Measurements from ENCODE around the gene BARHL1.
A peak's percentile ranks its signal among the peaks of the same experiment; 100 is the strongest.

The BARHL1 gene

DNA sequence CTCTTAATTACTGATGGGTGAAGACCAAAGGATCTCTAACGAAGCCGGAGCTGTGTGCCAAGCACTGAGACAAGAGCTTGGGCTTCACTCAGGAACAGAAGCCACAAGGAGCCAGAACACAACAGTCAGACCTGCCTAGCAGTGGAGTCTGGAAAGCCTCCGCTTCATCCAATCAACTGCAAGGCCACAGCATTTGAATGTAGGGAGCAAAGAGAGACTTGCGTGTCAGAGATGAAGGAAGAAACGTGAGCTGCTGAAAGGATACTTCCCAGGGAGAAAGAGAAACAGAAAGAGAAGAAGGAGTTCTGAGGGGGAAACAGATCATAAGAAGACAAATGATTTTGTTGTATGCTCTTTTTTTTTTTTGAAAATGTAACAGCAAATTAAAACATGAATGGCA lies 43.9 kb downstream of the BARHL1 start:
- DNase-seq = no peak

DNA sequence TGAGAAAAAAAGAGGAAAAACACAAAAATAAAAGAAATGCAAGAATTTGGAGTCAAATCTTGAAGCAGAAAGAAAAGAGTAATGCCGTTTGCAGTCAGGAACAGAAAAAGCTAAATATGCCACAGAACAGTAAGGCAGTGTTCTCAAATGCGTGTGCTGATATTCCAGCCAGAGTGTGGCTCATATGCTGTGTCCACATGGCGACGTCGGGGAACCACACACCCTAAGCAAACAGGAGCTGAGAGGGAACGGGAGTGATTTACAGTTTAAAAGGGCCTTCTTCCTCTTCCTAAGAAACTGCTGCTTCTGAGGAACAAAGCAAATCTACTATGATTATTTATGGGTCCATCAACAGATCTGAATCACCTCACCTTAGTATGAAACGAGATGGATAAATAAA lies 44.7 kb downstream of the BARHL1 start:
- no peak for DNase-seq

DNA sequence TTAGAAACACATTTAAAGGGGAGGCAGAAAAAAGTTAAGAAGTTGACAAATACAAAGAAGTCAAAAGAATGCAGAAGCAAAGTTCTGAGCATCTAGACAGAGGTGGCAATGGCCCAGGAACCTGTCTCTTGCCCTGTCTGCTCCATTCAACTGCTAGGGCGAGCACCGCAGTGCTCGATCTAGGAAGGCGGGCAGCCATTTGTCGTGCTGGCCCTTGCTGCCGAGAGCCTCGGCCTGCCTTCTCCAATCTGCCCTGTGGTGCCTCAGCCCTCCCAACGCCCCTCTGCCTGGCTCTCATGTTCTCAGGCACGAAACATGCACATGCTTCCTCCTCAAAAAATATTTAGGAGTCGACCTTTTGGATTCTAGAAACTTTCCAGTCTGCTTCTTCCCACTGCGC lies 45.2 kb downstream of the BARHL1 start:
- DNase-seq = no peak

DNA sequence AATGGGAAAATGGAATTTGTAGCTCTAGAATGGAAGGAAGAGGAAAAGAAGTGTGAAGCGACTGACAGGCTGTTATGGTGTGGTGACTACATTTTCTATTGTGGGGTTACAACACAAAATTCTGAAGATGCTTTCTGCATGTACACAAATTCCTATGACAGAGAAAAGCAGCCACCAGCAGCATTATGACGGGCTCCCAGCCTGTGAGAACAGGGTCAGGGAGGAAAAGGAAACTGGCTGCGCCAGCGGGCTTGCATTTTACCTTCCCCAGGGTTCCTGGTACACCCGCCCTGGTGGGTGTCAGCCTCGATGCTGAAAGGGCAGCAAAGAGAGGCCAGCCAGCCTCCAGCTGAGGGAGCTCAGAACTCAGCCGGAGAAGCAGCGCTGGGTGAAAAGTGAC lies 46.3 kb downstream of the BARHL1 start:
- no peak for DNase-seq

DNA sequence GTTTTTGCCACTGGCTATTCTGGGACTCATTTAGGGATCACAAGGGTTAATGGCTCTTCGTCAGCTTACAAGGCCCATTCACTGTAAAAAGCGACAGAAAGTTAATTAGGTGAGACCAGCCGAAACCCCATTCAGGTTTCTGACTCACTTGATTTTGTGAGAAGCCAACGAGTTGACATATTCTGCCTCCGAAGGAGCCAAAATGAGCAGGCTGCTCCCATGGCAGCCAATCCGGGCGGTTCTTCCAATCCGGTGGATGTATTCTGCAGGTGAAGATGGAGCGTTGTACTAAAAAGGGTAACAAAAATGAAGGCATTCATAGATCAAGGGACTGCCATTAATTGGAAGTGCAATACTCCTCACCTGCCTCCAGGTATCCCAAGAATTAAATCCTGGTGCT lies 47.7 kb downstream of the BARHL1 start:
- DNase-seq = peak; percentile 22

DNA sequence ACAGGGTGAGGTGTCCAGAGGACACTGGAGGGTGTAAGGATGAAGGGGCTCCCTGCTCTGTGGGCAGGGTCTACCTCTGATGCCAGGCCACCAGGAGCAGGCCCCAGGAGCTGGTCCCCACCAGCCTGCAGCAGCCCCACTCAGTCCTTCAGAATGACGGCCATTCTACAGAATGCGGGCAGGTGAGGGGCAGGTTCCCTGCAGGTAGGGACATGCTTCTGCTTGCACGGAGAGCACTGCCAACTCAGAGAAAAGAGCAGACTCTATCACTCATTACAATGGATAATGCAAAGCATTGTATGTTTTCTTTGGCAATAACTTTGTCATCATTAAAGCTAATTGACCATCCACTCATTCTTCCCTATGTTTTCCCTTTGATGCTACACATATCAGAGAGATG lies 48.4 kb downstream of the BARHL1 start:
- no peak for DNase-seq

DNA sequence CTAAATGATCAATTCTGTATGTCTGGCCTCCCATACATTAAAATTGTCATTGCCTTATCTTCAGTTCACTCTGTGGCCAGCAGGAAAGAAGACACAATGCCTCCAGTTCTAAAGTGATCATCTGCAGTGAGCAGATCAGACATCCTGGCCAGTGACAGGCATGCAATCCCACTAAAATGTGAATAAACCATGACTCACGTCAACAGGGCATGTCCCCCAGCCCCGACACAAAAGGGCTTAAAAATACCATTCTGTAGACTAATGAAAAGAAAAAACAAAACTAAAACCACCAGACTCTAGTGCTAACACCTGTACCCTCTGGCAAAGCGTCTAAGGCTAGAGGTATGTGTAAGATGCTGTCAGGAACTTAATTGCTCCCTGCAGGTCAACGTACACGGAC lies 48.9 kb downstream of the BARHL1 start:
- no peak for DNase-seq

DNA sequence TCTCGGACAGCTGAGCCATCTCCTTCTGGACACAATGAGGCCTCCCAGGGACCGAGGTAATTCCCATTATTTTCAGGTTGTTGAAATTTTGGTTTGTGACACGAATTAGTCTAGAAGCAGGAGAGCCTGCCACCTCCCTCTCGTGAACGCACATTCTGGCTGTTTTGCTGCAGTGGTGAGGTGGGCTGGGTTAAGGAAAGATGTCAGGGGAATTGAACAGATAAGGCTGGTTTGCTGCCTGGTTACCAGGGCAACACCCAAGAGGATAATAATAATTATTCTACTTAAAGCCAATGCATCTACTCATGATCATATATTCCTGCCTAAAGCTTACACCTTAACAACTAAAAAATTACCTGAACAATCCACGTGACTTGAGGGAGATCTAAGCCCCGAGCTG lies 49.3 kb downstream of the BARHL1 start:
- DNase-seq = no peak

DNA sequence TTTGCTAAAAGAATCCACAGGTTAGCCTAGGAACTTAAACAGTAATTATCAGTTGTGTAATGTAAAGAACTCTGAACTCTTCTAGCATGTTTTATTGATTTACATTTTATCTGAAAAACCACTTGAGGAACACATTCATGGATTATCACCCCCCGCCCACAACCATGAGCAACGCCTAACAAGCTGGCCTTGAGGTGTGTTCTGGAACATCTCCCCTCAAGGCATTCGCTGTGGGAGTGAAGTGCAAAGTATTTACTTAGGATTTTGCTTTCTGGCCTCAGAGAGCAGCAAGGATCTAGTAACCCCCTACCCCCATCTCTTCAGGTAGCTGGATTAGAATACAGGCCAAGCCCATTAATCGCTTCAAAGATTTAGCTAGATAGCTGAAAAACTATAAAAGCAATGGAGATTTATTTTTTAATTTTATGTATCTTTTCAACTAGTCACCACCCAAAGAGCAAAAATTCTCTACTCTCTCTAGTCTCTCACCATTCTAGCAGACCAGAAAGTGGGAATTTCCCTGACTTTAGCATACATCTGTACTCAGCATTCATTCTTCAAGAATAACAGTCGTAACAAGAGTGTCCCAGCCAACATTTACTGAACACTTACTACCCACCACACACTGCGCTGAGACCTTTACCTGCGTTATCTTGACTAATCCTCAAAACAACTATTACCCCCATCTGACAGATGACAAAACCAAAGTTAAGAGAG lies 50.2 kb downstream of the BARHL1 start:
- no peak for DNase-seq

DNA sequence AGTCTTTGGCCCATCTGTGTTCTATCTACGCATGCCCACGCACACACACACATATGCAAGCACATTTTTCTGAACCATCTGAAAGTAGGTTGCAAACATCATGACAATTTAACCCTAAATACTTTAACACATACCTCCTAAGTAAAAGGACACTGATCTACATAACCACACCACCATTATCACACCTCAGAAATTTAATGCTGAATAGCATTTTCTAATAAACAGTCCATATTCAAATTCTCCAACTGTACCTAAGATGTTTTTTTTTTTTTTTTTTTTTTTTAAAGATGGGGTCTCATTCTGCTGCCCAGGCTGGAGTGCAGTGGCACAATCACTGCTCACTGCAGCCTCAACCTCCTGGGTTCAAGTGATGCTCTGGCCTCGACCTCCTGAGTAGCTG lies 51.9 kb downstream of the BARHL1 start:
- no peak for DNase-seq

DNA sequence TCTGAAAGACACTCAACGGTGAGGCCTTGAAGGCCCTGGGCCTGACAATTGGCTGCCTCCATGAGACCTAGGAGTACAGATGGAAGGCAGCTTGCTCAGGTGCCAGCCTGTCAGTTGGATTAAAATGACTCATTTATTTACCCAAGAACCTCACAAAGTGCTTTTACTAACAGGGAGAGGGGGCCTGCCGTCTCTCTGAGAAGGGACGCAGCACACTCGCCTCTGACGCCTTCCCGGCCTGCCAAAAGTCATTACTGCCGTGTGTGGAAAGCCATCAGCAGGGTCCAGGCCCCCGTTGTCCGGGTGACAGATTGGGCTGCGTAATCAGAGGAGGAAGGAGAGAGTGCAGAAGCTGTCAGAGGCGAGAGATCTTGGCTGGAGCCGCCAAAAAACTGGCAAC lies 54.9 kb downstream of the BARHL1 start:
- DNase-seq = peak; percentile 76

DNA sequence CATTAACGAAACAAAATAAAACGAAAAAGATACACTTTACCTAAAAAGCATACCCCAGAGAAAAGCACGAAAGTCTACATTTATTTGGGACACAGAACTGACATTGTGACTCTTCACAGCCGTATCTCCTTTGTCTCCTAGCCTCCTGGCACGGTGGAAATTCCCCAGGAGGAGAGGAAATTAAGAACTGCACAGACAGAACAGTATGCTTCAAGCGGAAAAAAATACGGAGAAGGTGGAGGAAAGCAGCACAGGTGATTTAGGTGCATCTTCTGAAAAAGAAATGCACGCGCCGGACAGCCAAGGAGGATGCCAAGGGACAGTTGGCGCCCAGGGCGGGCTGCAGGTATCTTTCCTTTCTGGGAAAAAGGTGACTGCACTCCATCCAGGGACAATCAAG lies 55.4 kb downstream of the BARHL1 start:
- peak; percentile 34 for DNase-seq

DNA sequence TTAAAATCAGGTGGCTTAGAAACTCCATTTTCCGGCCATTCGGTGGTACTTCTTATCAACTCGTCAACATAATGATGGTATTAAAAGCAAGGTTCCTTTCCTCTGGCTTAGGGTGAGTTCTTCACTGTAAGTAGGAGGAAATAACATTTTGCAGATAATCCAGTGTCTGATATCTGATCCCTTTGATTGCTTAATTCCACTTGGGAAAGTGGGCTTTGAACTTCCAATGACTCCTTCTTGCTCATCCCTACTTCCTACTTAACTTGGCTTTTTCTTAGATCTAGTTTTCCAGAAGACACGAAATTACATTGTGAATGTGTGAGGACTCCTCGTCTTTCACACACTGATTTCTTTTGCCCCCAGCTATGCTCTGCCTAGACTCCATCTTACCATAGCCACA lies 55.8 kb downstream of the BARHL1 start:
- DNase-seq = no peak

DNA sequence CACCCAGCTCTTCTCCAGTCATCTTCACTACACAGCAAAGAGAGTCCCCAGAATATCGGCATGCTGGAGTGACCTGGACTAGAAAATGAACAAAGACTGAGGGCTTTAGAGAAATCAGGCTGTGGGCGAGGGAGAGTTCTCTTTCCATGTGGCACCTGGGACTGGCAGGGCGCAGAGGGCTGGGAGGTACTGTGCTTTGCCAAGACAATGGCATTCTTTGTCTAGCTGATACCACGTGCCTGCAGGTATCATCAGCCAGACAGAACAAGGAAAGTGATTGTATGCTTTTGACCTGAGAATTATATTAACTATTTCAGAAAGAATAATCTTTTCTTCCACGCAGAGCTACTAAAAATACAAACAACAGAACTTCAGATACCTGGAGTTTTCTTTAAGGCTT lies 56.9 kb downstream of the BARHL1 start:
- DNase-seq = no peak
